ENCODE results near the gene SH3PXD2B.

Gene SH3PXD2B

GRCh38 chr5:172430354-172430753, 24.0 kb downstream of the SH3PXD2B start:
- H3K79me2 ChIP-seq (ENCODE audit: control insufficient read depth, low read length), result no peaks in the 10 kb centered on the region
- no peak overlapping the region for H3K4me3 ChIP-seq (ENCODE audit: low read length)
- no peaks in the 10 kb centered on the region for H3K4me1 ChIP-seq (ENCODE audit: control insufficient read depth, low read length)
- no peaks in the 10 kb centered on the region for H3K9me3 ChIP-seq (ENCODE audit: control insufficient read depth, insufficient read depth, low read length)
- H4K20me1 ChIP-seq (ENCODE audit: control insufficient read depth, insufficient read depth, low read depth, low read length), result no peaks in the 10 kb centered on the region
- no peak overlapping the region for H3K4me2 ChIP-seq (ENCODE audit: low read length)
- peaks cover 15% of the 10 kb centered on the region for H3K27me3 ChIP-seq (ENCODE audit: control insufficient read depth, low read length)
- TF ChIP-seq EZH2phosphoT487 (IDR thresholded peaks at IDR 0.05; ENCODE audit: borderline replicate concordance, low read length), result no peak
- TF ChIP-seq, protein P1, sequence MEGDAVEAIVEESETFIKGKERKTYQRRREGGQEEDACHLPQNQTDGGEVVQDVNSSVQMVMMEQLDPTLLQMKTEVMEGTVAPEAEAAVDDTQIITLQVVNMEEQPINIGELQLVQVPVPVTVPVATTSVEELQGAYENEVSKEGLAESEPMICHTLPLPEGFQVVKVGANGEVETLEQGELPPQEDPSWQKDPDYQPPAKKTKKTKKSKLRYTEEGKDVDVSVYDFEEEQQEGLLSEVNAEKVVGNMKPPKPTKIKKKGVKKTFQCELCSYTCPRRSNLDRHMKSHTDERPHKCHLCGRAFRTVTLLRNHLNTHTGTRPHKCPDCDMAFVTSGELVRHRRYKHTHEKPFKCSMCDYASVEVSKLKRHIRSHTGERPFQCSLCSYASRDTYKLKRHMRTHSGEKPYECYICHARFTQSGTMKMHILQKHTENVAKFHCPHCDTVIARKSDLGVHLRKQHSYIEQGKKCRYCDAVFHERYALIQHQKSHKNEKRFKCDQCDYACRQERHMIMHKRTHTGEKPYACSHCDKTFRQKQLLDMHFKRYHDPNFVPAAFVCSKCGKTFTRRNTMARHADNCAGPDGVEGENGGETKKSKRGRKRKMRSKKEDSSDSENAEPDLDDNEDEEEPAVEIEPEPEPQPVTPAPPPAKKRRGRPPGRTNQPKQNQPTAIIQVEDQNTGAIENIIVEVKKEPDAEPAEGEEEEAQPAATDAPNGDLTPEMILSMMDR (IDR thresholded peaks at IDR 0.05; ENCODE audit: low read depth, low read length, poor library complexity, severe bottlenecking), result no peak
- no peaks in the 10 kb centered on the region for H3F3A ChIP-seq (ENCODE audit: control insufficient read depth, insufficient read depth)
- no peak overlapping the region for H3K27ac ChIP-seq (ENCODE audit: low read depth, low read length)
- H3K9me2 ChIP-seq (replicated peaks; ENCODE audit: control insufficient read depth, low read length), result no peaks in the 10 kb centered on the region
- H3K36me3 ChIP-seq (ENCODE audit: control insufficient read depth, low read length), result no peaks in the 10 kb centered on the region

DNA sequence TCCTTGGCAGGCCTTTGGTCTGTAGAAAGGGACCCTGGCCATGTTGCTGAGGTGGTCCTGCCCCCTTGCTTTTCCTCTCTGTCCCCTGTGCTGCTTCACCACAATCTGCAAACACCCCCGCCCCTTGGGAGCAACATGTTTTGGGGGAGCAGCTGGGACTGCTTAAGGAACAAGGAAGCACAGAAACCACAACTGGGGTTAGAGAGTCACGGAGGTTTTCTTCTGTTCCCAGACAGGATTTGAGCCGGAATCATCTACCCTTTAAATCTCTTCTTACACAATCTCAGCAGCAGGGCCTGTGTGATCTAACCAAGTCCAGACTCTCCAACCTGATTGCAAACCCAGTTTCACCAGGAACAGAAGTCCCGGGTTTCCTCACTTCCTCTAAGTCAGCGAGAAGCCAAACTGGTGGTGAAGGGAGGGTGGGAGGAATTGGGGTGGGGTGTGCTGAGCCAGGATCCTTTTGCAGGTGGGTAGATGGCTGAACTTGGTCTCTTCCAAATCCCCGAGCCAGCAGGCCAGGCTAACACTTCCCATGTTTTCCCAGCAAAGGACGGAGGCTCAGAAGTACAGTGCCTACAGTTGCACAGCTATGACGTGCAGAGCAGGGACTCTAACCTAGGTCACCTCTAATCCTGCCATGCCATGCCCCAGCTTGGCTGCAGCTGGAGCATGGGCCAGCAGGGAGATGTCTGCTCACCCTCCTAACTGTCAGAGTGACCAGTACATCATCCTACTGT, 25.0 kb downstream of the SH3PXD2B start:
- Histone ChIP-seq H4K20me1 (ENCODE audit: control insufficient read depth, insufficient read depth, low read depth, low read length) (no peaks in the 10 kb centered on the region), H3K27me3 (ENCODE audit: control insufficient read depth, low read length) (peaks cover 17% of the 10 kb centered on the region), H3K79me2 (ENCODE audit: control insufficient read depth, low read length) (no peaks in the 10 kb centered on the region)

DNA sequence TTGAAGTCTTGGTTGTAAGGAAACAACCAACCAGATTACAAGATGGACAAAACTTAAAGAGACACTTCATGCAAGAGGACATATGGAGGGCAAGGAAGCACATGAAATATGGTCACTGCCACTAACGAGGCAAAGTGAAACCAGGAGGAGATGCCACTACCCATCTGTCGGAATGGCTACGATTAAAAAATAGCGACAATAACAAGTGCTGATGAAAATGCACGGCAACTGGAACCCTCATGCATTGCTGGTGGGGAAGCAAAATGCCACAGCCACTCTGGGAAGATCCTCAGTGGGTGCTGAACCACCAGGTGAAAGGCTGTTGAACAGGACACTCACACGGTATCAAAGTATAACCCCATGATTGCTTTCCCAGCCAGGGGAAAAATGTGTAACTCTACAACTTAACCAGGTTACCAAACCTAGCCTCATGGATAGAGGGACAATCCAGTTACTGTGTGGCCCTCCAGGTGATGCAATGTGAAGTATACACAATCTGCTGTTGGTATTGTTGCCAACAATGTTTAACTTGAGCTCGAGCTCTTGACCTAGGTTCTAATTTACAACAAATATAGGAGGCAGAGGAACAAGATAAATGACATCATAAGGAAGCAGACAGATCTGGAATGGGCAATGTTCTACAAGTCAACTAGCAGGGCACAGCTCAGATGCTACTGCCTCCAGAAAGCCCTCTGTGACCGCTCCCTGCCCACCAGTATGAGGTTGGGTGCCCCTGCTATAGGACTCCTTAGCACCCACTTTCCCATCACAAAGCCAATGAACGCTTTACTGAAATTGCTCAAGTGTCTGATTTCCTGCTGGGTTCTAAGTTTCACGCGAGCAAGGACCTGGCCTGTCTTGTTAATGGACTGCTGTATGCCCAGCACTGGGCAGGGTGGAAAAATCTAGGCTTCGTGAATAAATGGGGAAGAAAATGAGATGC, 25.8 kb downstream of the SH3PXD2B start:
- no peak for TF ChIP-seq EZH2phosphoT487 (IDR thresholded peaks at IDR 0.05; ENCODE audit: borderline replicate concordance, low read length)
- TF ChIP-seq, protein P1 (IDR thresholded peaks at IDR 0.05; ENCODE audit: low read depth, low read length, poor library complexity, severe bottlenecking), result no peak
- Histone ChIP-seq H3K4me3 (ENCODE audit: low read length) (no peak overlapping the region), H3K79me2 (ENCODE audit: control insufficient read depth, low read length) (no peaks in the 10 kb centered on the region), H3K27me3 (ENCODE audit: control insufficient read depth, low read length) (peaks cover 14% of the 10 kb centered on the region; the same call in 1 of the 2 replicates), H3K4me2 (ENCODE audit: low read length) (no peak overlapping the region), H3K36me3 (ENCODE audit: control insufficient read depth, low read length) (no peaks in the 10 kb centered on the region), H3K27ac (ENCODE audit: low read depth, low read length) (no peak overlapping the region), H4K20me1 (ENCODE audit: control insufficient read depth, insufficient read depth, low read depth, low read length) (no peaks in the 10 kb centered on the region), H3K9me2 (replicated peaks; ENCODE audit: control insufficient read depth, low read length) (no peaks in the 10 kb centered on the region), H3K9me3 (ENCODE audit: control insufficient read depth, insufficient read depth, low read length) (no peaks in the 10 kb centered on the region), H3K4me1 (ENCODE audit: control insufficient read depth, low read length) (no peaks in the 10 kb centered on the region), H3F3A (ENCODE audit: control insufficient read depth, insufficient read depth) (no peaks in the 10 kb centered on the region)

More for the DNA sequence above, 25.0 kb downstream of the SH3PXD2B start:
- Histone ChIP-seq H3K4me1 (ENCODE audit: control insufficient read depth, low read length) (no peaks in the 10 kb centered on the region), H3K9me2 (replicated peaks; ENCODE audit: control insufficient read depth, low read length) (no peaks in the 10 kb centered on the region), H3K9me3 (ENCODE audit: control insufficient read depth, insufficient read depth, low read length) (no peaks in the 10 kb centered on the region), H3K36me3 (ENCODE audit: control insufficient read depth, low read length) (no peaks in the 10 kb centered on the region), H3K27ac (ENCODE audit: low read depth, low read length) (no peak overlapping the region), H3K4me3 (ENCODE audit: low read length) (no peak overlapping the region), H3F3A (ENCODE audit: control insufficient read depth, insufficient read depth) (no peaks in the 10 kb centered on the region), H3K4me2 (ENCODE audit: low read length) (no peak overlapping the region)
- TF ChIP-seq EZH2phosphoT487 (IDR thresholded peaks at IDR 0.05; ENCODE audit: borderline replicate concordance, low read length), result no peak
- TF ChIP-seq, protein P1 (IDR thresholded peaks at IDR 0.05; ENCODE audit: low read depth, low read length, poor library complexity, severe bottlenecking), result no peak
